Panc1 (cell line): ENCODE results near the gene SOX5. TPM values are rescaled to one million over a fixed set of nuclear protein-coding genes. Genes with fewer than 3 reads are reported as not detected.

Experiments
- ATAC-seq: fragments of 200-7000 bp; cut with Tn5 transposase; 2 replicates; pipeline ENCODE4 v1.9.1; 2020; ENCODE audit warnings: mild to moderate bottlenecking, moderate library complexity
- BruUV-seq: library from RNA; stranded (reverse); fragments of 400-500 nt; replicated peaks from 2 replicates; lab custom pipeline; 2021; lab: Mats Ljungman, UMichigan
- CTCF ChIA-PET: fragments of 300-600 bp; sonication (Branson Sonifier 250); formaldehyde crosslinking; loops from one replicate; lab custom pipeline; 2022; ENCODE audit warnings: antibody characterized with exemption; lab: Charles Lee
- POLR2A ChIA-PET: fragments of 300-600 bp; sonication (Branson Sonifier 250); formaldehyde crosslinking; loops from one replicate; lab custom pipeline; 2022; ENCODE audit warnings: antibody characterized with exemption; lab: Charles Lee
- DNase-seq: peaks from one replicate; pipeline ENCODE4 v3.0.0-alpha.2; 2010; ENCODE audit warnings: low read depth, low spot score
- H3K27ac ChIP-seq: 2 replicates; pipeline ENCODE4 v1.5.1; 2011; ENCODE audit warnings: mild to moderate bottlenecking, low read length, inconsistent platforms
- H3K27me3 ChIP-seq: fragments of 200-500 bp; sonication (Bioruptor generic); 2 replicates; pipeline ENCODE4 v1.6.0; 2014; ENCODE audit warnings: low read length, inconsistent platforms; ENCODE audit not compliant: control insufficient read depth, insufficient read depth
- H3K36me3 ChIP-seq: fragments of 200-500 bp; sonication (Bioruptor generic); 2 replicates; pipeline ENCODE4 v1.5.1; 2014; ENCODE audit warnings: inconsistent platforms, mild to moderate bottlenecking, low read length, moderate library complexity; ENCODE audit not compliant: control insufficient read depth, insufficient read depth
- H3K4me1 ChIP-seq: 2 replicates; pipeline ENCODE4 v1.5.1; 2011; ENCODE audit warnings: inconsistent platforms, mild to moderate bottlenecking, low read length, moderate library complexity; ENCODE audit not compliant: control insufficient read depth, insufficient read depth
- H3K4me3 ChIP-seq, 2 experiments: 2 replicates each; pipeline ENCODE4 v1.5.1; 2011 to 2012; ENCODE audit warnings: low read depth in 2 of 2, low read length in 2 of 2, mild to moderate bottlenecking in 2 of 2, inconsistent platforms in 1 of 2, moderate library complexity in 1 of 2
- H3K9me3 ChIP-seq: fragments of 200-500 bp; sonication (Bioruptor generic); 2 replicates; pipeline ENCODE4 v1.5.1; 2014; ENCODE audit warnings: low read depth, mild to moderate bottlenecking, inconsistent platforms, low read length, moderate library complexity; ENCODE audit not compliant: control insufficient read depth, insufficient read depth
- POLR2AphosphoS5 ChIP-seq: IDR thresholded peaks from 2 replicates; pipeline ENCODE4 v1.6.1; 2012; ENCODE audit warnings: mild to moderate bottlenecking, low read depth, low read length, moderate library complexity
- SIN3A ChIP-seq: IDR thresholded peaks from 2 replicates; pipeline ENCODE4 v1.6.1; 2012; ENCODE audit warnings: low read depth, mild to moderate bottlenecking, low read length, moderate library complexity, borderline replicate concordance; ENCODE audit not compliant: insufficient read depth
- TCF7L2 ChIP-seq: IDR thresholded peaks from 2 replicates; pipeline ENCODE4 v1.6.1; 2011; ENCODE audit warnings: mild to moderate bottlenecking, low read depth, low read length, inconsistent platforms
- in situ Hi-C: cut with HindIII; loops from 2 replicates; pipeline ENCODE4 v1.10.0; 2016; ENCODE audit warnings: low sequenced_read_pairs, low pct_unique_long_range_greater_than_20kb
- intact Hi-C: fragments of 100-400 bp; cut with micrococcal nuclease; formaldehyde crosslinking; loops from one replicate; pipeline ENCODE4 v1.10.0; 2022; ENCODE audit not compliant: unreplicated experiment
- total RNA-seq: library from RNA; stranded (reverse); gene quantifications from one replicate; pipeline ENCODE4 v1.2.1, GENCODE V29; 2021; ENCODE audit not compliant: unreplicated experiment
- TF ChIP-seq, protein P1 (sequence below), 2 experiments: IDR thresholded peaks; 2 replicates each; pipeline ENCODE4 v1.6.1; 2011 to 2012; ENCODE audit warnings: low read depth in 2 of 2, control low read depth in 1 of 2, low read length in 1 of 2, mild to moderate bottlenecking in 1 of 2, moderate library complexity in 1 of 2; ENCODE audit not compliant: insufficient read depth in 1 of 2
- TF ChIP-seq, protein P2 (sequence below): fragments of 450-650 bp; IDR thresholded peaks from 2 replicates; pipeline ENCODE4 v1.5.1; 2017; ENCODE audit warnings: mild to moderate bottlenecking

Gene SOX5
- total RNA-seq, 1 experiment from 2014 or later: 0.23 TPM

DNA sequence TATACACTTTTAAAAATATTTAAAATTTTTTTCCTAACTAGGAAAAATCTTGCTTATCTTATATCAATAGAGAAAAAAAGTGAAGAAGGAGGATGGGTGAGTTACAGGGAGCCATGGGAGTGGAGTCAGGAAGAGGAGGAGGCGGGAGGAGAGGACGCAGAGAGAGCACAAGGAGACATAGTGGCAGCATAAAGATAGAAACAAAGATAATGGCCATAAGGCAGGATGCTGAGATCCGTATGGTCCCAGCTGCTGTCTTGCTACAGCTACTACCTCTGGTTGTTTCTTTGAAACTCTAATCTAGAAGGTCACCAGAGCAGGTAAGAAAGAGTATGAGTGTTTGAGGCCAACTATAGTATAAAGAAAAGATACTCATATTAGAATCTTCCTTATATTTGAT lies 2.6 kb upstream of the SOX5 start:
- POLR2A ChIA-PET: no interaction called here
- H3K27ac ChIP-seq: no peak overlapping the region

DNA sequence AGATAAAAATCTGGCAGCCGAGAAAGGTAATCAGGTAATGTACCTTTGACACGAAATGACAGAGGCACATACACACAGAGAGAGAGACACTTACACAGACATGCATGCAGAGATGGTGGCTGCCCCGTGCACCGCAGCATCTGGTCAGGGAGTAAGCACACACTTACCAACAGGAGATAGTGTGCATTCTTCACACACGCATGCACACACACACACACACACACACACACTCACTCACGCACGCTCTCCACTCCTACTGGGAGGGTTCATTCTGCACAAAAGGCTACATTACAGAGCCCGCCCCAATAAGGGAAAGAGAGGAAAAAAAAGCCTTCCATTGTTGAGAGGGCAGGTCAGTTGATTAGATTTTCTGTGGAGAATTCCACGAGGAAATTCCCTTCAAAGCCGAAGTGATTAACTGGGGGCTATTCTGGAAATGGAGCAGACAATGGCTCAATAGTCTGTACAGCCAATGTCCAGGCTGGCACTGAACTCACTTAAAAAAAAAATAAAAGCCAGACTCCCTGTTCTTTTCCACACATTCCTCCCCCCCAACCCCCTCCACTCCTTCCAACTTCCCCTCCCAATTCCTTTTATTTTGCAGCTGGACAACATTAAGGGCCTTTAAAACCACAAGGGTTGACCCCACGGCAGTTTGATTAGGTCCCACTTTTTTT lies 1.4 kb upstream of the SOX5 start:
- POLR2A ChIA-PET: no interaction called here
- no peaks in the 10 kb centered on the region for H3K4me1 ChIP-seq
- DNase-seq (no peak), ATAC-seq (no peak)
- CTCF ChIA-PET: no interaction called here
- intact Hi-C loops: no loop called here
- TF ChIP-seq POLR2AphosphoS5: no peak
- TF ChIP-seq, protein P1, sequence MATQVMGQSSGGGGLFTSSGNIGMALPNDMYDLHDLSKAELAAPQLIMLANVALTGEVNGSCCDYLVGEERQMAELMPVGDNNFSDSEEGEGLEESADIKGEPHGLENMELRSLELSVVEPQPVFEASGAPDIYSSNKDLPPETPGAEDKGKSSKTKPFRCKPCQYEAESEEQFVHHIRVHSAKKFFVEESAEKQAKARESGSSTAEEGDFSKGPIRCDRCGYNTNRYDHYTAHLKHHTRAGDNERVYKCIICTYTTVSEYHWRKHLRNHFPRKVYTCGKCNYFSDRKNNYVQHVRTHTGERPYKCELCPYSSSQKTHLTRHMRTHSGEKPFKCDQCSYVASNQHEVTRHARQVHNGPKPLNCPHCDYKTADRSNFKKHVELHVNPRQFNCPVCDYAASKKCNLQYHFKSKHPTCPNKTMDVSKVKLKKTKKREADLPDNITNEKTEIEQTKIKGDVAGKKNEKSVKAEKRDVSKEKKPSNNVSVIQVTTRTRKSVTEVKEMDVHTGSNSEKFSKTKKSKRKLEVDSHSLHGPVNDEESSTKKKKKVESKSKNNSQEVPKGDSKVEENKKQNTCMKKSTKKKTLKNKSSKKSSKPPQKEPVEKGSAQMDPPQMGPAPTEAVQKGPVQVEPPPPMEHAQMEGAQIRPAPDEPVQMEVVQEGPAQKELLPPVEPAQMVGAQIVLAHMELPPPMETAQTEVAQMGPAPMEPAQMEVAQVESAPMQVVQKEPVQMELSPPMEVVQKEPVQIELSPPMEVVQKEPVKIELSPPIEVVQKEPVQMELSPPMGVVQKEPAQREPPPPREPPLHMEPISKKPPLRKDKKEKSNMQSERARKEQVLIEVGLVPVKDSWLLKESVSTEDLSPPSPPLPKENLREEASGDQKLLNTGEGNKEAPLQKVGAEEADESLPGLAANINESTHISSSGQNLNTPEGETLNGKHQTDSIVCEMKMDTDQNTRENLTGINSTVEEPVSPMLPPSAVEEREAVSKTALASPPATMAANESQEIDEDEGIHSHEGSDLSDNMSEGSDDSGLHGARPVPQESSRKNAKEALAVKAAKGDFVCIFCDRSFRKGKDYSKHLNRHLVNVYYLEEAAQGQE (IDR thresholded peaks at IDR 0.05; ENCODE audit: insufficient read depth in 1 of 2, low read depth in 2 of 2, low read length in 1 of 2): no peak
- in situ Hi-C loops: no loop called here
- no peaks in the 10 kb centered on the region for H3K36me3 ChIP-seq
- H3K27ac ChIP-seq: no peak overlapping the region
- H3K9me3 ChIP-seq: no peaks in the 10 kb centered on the region
- H3K27me3 ChIP-seq: 0 out of 2 replicates have a peak, but pooled peaks cover 2% of the 10 kb centered on the region
- no peak overlapping the region; a peak in 1 of 4 replicates for H3K4me3 ChIP-seq
- BruUV-seq: no TSS peak

More for the DNA sequence above, 2.6 kb upstream of the SOX5 start:
- no TSS peak for BruUV-seq
- Histone ChIP-seq H3K9me3 (no peaks in the 10 kb centered on the region), H3K4me3 (no peak overlapping the region), H3K4me1 (no peaks in the 10 kb centered on the region), H3K36me3 (no peaks in the 10 kb centered on the region), H3K27me3 (0 out of 2 replicates have a peak, but pooled peaks cover 2% of the 10 kb centered on the region)
- in situ Hi-C loops (no loop called here), intact Hi-C loops (no loop called here)
- DNase-seq: no peak
- no peak for TF ChIP-seq TCF7L2
- no peak for TF ChIP-seq SIN3A
- TF ChIP-seq, protein P2, sequence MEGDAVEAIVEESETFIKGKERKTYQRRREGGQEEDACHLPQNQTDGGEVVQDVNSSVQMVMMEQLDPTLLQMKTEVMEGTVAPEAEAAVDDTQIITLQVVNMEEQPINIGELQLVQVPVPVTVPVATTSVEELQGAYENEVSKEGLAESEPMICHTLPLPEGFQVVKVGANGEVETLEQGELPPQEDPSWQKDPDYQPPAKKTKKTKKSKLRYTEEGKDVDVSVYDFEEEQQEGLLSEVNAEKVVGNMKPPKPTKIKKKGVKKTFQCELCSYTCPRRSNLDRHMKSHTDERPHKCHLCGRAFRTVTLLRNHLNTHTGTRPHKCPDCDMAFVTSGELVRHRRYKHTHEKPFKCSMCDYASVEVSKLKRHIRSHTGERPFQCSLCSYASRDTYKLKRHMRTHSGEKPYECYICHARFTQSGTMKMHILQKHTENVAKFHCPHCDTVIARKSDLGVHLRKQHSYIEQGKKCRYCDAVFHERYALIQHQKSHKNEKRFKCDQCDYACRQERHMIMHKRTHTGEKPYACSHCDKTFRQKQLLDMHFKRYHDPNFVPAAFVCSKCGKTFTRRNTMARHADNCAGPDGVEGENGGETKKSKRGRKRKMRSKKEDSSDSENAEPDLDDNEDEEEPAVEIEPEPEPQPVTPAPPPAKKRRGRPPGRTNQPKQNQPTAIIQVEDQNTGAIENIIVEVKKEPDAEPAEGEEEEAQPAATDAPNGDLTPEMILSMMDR: no peak
- TF ChIP-seq, protein P1 (IDR thresholded peaks at IDR 0.05; ENCODE audit: insufficient read depth in 1 of 2, low read depth in 2 of 2, low read length in 1 of 2): no peak
- TF ChIP-seq POLR2AphosphoS5: no peak
- CTCF ChIA-PET: no interaction called here
- no peak for ATAC-seq
